A172 (cell line): Measurements from ENCODE around the gene ETFB. TPM values are rescaled to one million over a fixed set of nuclear protein-coding genes. Genes with fewer than 3 reads are reported as not detected.

Source experiments
- DNase-seq: peaks from one replicate; pipeline ENCODE4 v3.0.0-alpha.2; 2015; ENCODE audit warnings: low spot score
- total RNA-seq: library from RNA; depleted of rRNA; stranded (reverse); fragments of >200 nt; shearing (Covaris generic); gene quantifications from 2 replicates; pipeline ENCODE4 v1.2.3, GENCODE V29; 2014

Gene ETFB
- total RNA-seq, 1 experiment from 2014 or later, result 48.5 TPM

- DNase-seq, result no peak
These were observed 38.9 kb downstream of the ETFB start for GRCh38 chr19:51327066-51328001.

DNA sequence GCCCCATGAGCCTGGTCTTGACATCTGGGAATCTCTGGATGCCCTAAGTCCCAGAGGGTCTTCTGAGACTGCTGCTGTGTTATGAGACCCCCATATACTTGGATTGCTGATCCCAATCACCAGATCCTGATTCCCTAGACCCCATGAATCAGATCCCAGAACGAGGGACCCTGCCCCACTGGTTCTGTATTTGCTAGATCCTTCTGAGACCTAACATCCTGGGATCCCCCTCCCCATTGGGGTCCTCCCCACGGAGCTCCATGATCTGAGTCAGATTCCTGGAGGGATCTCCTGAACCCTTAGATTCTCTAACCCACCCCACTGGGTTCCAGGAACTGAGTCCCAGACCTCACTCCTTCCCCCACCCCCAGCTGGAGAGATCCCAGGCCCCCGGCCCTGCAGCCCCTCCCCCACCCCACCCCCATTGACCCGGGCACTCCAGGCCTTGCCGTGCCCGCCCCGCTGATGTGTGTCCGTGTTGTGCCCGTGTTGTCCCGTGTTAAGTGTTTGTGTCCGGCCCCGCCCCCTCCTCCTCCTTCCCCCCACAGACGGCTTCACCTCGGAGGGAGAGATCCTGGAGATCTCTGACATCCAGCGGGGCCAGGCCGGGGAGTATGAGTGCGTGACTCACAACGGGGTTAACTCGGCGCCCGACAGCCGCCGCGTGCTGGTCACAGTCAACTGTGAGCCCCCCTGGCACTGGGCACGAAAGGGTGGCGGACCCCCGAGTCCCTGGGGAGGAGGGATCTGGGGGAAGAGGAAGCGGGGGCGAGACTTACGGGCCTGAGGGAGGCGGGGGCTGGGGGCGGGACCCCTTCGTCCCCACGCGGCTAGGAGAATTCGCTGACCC lies 39.7 kb downstream of the ETFB start:
- no peak for DNase-seq

DNA sequence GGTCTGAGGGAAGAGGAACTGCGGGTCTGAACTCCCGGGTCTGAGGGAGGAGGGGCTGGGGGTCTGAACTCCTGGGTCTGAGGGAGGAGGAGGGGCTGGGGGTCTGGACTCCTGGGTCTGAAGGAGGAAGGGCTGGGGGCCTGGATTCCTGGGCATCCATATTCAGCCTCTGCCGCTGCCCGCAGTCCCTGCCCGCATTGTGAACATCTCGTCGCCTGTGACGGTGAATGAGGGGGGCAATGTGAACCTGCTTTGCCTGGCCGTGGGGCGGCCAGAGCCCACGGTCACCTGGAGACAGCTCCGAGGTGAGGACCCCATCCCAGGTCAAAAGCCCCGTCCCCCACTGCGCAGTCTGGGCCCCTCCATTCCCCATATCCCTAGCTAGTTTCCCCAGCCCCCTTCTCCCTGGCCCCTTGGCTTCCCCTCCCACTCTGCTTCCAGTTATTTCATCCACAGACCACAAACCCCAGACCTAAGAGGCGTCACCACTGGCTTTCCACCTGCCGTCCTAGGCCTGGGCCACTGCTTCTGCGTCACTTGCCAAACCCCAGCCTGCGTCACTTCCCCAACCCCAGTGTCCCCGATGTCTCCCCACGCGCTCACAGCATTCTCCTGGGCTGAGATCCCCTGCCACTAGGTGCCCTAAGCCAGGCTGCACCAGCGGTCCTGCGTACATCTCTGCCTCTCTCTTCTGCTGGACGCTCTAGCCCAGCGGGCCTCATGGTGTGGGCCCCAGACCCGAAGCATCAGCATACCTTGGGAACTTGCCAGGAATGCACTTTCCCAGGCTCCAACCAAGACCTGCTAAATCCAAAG lies 40.8 kb downstream of the ETFB start:
- no peak for DNase-seq

- DNase-seq, result no peak
These were observed 42.1 kb downstream of the ETFB start for GRCh38 chr19:51324167-51324481.

DNA sequence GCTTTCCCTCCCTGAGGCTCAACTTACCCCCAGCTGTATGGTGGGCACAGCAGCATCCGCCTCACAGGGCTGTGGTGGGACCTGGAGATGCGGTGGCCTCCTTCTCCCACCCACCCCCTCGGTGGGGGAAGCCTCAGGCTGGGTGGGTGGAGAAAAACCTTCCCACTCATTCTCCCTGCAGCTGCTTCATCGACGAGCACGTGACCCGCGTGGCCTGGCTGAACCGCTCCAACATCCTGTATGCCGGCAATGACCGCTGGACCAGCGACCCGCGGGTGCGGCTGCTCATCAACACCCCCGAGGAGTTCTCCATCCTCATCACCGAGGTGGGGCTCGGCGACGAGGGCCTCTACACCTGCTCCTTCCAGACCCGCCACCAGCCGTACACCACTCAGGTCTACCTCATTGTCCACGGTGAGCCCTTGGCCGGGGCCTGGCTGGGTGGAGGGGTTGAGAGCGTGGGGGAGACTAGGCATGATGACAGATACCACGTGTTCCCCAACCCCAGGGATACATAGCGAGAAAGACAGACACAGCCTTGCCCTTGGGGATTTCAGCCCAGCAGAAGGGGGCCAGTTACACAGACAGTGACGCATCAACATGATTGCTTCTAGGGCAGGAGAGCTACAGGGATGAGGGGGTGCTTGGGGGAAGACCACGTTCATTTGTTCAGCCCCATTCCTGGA lies 42.6 kb downstream of the ETFB start:
- no peak for DNase-seq

GRCh38 chr19:51321799-51322198 lies 44.4 kb downstream of the ETFB start:
- no peak for DNase-seq

DNA sequence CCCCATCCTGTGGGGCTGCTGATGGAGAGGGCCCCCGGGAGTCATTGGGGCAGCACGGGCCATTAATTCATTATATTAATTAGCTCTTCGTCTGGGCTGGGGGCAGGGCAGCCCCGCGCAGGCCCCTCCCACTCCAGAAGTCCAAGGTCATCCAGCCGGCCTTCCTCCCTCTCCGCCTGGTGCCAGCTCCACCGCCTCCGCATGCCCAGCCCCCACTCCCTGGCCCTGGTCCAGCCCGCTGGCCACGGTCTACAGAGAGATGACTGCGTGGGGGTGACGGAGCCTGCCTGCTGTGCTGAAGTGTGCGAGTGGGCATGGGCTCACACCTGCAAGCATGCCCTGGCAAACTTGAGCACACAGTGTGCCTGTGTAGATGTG lies 45.9 kb downstream of the ETFB start:
- DNase-seq, result no peak

GRCh38 chr19:51319649-51320279 lies 46.4 kb downstream of the ETFB start:
- DNase-seq, result no peak

- DNase-seq, result no peak
These were observed 47.2 kb downstream of the ETFB start for GRCh38 chr19:51318687-51319648.

GRCh38 chr19:51317968-51318367 lies 48.2 kb downstream of the ETFB start:
- no peak for DNase-seq

GRCh38 chr19:51317376-51317775 lies 48.8 kb downstream of the ETFB start:
- DNase-seq, result peak; percentile 10

DNA sequence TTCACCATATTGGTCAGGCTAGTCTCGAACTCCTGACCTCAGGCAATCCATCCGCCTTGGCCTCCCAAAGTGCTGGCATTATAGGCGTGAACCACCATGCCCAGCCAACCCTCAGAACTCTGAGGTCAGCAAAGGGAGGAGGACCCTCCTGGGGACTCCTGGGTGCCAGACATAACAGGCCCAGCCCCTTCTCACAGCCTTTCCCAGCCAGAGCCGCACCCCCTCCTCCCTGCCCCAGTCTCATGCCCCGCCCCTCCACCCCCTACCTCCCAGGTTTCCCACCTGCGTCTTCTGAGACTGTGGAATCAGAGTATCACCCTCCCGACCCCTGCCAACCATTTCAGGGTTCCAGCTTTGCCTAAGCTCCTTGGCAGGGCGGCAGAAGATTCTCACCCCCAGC lies 49.5 kb downstream of the ETFB start:
- no peak for DNase-seq

GRCh38 chr19:51311351-51312257 lies 54.6 kb downstream of the ETFB start, which contains the start of gene IGLON5:
Gene IGLON5, plus strand, starts transcription at chr19:51311644. Its CDS starts 204 bp downstream, at chr19:51311848.
- DNase-seq, result no peak

- no peak for DNase-seq
These were observed 60.7 kb downstream of the ETFB start for GRCh38 chr19:51305479-51305878.

- DNase-seq, result no peak
These were observed 64.9 kb downstream of the ETFB start for GRCh38 chr19:51301266-51301665.

GRCh38 chr19:51297406-51297805 lies 68.8 kb downstream of the ETFB start:
- DNase-seq, result no peak

- no peak for DNase-seq
These were observed 69.7 kb downstream of the ETFB start for GRCh38 chr19:51296336-51297093.
